GM19324 (cell line): ENCODE measurements around the gene MAPK4.

Experiments used
- ATAC-seq: cut with Tn5 transposase; IDR thresholded peaks from one replicate; pipeline ENCODE4 v1.9.1; 2021; ENCODE audit warnings: mild to moderate bottlenecking, moderate library complexity; ENCODE audit not compliant: unreplicated experiment, low FRiP score

MAPK4 gene

DNA sequence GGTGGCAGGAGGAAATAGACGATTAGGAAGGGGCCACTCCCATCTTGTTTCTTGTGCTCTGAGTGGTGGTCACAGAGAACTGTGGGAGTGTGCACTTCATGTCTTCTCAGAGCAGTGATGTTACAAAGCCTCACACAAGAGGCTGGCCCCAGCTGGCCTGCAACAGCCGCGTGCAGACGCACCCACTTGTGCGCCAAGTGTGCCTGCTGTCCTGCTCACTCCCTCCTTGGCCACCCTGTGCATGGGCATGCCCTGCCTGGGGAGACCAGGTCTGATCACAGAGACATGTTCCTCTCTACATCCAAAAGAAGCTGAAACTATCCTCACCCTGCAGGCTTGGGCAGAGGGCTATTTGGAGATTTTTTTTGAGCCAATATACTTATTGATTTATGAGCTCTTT lies 151.5 kb downstream of the MAPK4 start:
- ATAC-seq = no peak

DNA sequence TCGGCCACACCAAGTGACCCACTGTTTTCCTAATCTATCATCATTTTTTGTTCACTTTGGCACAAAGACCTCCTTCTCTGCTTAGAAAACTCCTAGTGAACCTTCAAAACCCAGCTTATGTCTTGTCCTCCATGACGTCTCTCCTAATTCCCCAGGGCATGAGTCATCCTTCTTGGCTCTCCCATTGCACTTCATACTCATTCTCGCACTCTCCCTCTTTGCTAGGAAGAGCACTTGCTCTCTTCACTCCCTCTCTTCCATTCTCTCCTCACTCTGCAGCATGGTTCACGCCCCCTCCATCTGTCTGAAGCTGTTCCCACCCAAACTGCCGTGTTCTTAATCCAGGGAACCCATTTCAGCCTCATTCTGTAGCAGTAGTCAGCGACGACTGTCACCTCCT lies 156.0 kb downstream of the MAPK4 start:
- no peak for ATAC-seq

DNA sequence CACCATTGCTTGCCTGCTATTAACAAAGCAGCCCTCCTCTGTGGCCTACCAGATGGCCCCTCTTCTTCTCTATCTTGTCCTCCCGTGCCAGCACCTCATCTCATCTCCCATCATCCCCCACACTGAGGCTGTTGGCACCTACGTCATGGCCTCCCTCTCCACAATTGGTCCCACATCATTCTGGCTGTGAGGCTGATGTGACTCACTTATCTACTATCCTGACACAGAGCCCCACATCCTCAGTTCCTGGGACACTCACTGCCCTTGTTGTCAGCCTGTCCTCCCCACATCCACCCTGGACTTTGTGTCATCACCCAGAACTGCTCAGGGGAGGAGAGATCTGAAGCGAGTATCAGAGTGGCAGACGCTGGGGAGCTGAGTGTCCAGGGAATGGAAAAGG lies 157.0 kb downstream of the MAPK4 start:
- no peak for ATAC-seq

DNA sequence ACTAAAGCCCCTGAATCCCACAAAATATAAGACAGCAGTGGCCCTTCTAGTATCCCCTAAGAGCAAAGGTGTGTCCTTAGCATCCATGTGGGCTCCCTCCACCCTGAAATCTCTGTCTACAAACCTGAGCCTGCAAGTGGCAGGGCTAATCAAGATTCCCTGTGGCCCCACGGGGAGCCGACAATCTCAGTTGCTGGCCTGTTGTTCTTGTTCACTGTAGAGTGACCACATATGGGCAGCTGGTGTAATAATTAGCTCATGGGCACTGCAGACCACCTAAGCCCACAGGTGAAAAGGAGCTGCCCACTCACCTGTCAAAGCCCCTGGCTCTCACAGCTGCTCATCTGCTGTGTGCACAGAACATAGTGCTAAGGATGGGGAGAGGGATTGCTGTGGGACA lies 157.7 kb downstream of the MAPK4 start:
- no peak for ATAC-seq

DNA sequence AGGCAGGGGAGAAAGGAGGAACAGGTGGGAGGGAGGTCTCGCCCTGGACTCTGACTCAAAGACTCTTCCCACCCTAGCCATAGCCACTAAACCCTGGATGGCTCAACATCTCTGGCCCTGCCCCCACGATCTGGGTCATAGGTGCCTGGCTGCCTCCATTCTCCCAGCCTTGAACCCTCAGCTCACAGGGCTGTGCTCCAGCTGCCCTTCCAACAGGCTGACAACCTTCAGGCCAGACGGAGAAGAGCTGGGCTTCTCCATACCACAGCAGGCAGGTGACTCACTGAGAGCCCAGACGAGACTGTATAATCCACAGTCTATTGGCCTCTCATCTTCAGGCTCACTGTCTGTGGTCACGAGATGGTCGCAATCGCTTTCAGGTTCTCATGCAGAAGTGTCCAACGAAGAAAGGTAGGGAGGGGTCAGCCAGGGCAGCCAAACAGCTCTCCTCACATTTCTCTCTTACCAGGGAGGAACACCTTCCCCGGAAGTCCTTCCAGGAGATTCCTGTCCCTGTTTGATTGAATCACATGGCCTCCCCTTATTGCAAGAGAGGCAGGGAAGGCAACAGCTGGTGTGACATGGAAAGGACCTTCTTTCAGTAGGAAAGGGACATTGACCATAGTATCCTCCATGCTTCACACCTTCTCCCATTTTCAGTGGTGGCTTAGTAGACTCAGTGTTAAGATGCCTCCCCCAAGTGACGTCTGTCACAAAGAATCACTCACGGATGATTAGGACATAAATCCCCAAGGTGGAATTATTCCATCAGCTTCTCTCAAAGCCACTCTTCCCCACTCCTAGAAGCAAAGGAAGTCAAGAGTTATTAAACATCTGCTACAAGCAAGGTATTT lies 159.8 kb downstream of the MAPK4 start:
- no peak for ATAC-seq

DNA sequence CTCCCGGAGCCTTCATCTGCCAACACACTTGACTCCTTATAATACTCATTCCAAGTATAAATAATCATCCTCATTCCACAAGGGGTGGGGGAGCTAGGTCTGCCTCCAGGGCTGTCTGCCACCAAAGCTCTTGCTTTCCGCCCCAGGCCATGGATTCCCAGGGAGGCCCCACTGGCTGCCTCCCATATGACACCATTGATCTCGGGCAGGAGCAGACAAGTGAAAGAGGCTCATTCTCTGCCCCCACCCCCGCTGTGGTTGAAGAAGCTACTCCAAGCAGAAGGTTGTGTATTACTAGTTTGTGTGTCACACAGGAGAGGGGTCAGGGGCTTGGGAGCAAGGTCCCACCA lies 160.4 kb downstream of the MAPK4 start:
- ATAC-seq = no peak

DNA sequence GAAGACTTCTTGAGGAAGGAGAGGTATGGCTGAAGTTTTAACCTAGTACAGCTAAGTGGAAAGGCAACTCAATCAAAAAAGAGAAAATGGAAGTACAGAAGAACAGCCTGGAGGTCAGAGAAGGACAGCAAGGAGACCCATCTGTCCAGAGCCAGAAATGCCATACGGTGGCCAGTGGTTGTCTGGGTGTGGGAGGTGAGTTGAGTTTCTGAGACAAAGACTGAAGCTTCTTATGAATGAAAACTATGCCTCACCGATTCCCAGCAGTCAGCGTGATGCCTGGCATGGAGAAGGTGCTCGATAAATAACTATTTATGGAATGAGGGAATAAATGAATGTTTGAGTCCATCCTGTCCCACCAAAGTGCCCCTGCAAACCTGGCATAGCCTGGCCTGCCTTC lies 161.1 kb downstream of the MAPK4 start:
- ATAC-seq = no peak

DNA sequence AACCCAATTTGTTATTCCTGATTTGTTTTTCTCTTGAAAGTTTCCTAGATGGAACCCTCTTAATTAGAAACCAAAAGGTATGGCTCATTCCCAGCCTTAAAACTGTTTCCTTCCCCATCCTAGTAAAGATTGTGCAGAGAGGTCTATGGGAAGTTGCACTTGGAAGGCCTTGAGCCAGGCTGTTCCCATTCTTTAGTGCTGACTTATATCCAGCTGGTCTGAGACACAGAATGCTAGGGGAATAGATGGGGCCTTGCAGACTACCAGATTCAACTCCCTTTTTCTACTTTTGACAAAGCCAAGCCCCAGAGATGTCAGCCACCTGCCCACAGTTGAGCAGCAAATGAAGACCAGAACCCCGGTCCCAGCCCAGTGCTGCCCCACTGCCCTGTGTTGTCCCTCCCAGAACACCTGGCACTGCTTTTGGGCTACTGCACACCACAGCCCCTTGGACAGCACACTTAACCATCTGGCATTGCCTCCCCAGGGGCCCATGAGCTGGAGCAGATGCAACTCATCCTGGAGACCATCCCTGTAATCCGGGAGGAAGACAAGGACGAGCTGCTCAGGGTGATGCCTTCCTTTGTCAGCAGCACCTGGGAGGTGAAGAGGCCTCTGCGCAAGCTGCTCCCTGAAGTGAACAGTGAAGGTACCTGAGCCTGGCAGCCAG lies 161.7 kb downstream of the MAPK4 start:
- no peak for ATAC-seq

DNA sequence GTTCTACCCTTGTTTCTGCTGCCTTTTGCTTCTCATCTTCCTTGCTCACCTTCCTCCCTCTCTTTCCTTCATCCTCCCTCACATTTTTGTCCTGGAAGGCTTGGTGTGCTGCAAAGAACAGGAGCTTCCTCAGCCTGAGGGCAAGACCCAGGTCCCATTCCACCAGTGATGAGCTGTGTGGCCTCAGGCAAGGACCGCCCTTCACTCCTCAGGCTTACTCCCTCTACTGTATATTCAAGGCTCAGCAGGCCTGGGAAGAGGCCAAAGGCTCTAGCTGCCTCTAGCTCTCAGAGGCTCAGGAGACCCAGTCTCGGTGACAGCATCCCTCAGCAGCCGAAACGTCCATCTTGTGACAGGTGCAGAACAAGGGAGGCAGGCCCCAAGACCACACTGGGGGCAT lies 162.4 kb downstream of the MAPK4 start:
- no peak for ATAC-seq

DNA sequence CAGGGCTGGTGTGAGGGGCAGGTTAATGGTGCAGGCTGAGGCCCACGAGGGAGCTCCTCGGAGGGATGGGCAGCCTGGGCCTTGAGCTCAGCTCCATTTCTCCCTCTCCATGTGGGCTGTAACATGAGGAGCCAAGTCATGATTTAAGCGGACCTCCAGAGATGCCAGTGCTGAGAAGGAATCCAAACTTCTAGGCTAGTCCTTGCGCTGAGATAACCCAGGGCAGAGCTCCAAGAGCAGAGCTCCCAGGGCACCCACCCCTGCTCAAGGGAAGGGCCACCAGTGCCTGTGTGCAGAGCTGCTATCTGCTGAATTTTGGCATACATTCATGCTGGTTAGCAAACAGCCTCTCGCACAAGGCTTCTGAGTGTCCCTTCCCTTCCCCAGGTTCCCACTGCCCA lies 164.9 kb downstream of the MAPK4 start:
- no peak for ATAC-seq

DNA sequence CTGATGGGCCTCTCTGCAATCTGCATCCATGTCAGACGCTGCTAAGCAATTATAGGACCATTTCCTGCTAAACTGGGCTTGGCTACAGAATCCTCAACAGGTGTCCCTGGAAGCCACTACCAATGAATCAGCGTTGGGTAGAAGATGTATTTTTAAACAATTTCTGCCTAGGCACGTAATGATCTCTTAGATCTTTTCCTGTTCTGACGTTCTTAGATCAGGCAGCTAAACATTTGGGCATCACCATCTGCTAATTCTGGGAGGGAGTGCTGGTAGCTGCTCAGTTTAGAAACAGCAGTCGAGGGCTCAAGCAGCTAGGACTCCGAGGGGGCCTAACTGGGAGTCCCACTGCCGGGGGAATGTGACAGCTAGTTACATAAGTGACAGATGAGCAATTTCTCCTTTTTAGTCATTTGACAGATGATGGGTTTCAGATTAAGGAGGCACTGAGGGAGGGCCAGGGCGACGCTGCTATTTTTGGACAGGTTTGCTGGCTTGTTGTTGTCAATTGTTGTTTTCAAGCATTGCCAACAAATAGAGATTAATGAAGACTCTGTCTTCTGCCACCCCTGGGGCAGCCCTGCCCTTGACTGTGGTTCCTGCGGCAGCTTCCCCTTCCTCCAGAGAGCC lies 167.2 kb downstream of the MAPK4 start:
- no peak for ATAC-seq

DNA sequence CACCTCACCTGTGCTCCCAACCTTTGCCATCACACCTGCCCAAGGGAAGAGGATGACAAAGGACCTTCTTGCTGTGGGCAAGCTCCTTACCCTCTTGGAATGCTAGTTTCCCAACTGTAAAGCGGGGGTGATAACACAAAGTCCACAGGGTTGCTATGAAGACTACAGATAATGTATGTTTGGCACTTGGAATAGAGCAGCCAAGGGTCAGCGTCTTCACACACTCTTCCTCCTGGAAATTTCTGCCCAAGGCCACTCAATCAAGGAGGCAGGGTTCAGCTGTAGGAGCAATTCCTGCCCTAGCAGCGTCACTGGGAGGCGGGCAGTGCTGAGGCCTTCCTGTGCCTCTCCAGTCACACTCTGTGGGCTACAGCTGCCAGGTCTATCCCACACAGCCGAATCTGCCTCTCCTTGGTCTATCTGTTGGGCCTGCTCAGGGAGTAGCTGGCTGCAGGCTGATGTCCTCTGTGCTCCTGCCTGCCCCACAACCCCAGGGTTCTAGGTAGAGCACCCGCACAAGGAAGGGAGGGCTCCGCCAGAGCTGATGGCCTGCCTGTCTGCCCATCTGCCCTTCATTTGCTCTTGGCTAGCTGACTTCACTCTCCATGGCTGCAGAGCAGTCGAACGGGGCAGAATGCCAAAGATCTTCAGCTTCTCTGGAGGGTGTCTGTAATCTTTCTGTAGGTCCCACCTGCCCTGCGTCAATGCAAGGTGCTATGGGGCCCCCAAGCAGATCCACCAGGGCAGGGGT lies 168.0 kb downstream of the MAPK4 start:
- no peak for ATAC-seq

DNA sequence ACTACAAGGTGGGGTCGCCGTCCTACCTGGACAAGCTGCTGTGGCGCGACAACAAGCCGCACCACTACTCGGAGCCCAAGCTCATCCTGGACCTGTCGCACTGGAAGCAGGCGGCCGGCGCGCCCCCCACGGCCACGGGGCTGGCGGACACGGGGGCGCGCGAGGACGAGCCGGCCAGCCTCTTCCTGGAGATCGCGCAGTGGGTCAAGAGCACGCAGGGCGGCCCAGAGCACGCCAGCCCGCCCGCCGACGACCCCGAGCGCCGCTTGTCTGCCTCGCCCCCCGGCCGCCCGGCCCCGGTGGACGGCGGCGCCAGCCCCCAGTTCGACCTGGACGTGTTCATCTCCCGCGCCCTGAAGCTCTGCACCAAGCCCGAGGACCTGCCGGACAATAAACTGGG lies 169.5 kb downstream of the MAPK4 start:
- ATAC-seq = no peak

DNA sequence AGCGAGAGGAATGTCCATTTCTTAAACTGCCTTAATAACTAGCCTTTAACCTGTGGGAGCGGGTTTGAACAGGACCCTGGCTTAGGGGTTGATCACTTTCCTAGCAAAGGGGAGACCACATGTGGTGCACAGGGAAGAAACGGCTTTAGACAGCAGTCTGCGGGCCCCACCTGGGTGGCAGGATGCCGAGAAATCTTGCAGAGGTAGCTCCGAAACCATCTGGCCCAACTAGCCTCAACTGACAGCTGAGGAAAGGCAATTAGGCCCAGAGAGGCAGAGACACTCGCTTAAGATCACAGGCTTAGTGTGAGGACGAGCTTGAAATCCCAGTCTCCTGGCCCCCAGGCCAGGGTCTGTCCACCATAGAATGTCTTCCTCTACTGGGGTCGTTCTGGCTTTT lies 170.1 kb downstream of the MAPK4 start:
- no peak for ATAC-seq

DNA sequence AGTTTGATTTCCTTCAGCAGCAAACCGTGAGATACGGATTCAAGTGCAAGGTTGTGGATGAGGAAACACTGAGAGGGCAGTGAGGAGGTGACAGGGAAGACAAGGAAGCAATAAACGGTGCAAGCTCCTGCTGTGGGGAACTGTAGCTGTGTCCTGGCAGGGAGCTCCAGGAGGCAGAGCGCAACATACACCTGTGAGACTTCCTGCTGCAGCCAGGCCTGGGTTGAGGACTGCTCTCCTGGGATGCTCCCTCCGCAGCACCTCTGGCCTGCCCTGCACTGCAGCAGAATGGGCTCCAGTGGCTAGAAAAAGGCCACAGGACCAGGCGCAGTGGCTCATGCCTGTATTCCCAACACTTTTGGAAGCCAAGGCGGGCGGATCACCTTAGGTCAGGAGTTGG lies 174.5 kb downstream of the MAPK4 start:
- no peak for ATAC-seq

DNA sequence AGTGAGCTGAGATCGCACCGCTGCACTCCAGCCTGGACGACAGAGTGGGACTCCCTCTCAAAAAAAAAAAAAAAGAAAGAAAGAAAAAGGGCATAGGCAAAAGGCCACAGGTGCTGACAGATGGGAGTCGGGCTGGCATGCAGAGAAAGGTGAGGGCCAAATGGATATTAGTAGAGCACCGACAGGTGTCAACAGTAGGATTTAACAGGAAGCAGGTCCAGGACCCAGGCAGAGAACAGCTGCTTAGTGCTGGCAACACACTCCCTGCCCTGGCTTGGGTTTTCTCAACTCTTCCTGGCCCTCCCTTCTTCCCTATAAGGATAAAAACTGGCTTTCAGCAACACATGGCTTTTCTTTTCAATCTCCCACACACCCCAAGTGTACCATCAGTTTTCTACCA lies 175.0 kb downstream of the MAPK4 start:
- ATAC-seq = no peak

DNA sequence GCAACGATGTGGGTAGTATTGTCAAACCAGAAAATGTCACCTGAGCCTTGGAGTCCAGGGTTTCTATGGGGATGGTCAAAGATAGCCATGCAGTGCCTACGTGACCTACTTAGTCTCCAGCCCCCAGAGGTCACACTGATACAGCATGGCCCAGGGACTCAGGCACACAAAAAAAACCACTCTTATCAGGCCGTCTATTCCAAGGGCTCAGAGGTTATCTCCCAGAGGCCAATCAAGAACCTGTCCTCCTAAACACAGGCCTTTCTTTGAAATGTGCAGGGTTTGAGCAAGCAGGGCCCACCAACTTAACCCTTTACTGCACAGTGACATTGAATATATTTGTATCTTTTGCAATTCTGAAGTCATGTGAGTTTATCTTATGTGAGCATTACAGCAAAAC lies 177.2 kb downstream of the MAPK4 start:
- ATAC-seq = no peak

DNA sequence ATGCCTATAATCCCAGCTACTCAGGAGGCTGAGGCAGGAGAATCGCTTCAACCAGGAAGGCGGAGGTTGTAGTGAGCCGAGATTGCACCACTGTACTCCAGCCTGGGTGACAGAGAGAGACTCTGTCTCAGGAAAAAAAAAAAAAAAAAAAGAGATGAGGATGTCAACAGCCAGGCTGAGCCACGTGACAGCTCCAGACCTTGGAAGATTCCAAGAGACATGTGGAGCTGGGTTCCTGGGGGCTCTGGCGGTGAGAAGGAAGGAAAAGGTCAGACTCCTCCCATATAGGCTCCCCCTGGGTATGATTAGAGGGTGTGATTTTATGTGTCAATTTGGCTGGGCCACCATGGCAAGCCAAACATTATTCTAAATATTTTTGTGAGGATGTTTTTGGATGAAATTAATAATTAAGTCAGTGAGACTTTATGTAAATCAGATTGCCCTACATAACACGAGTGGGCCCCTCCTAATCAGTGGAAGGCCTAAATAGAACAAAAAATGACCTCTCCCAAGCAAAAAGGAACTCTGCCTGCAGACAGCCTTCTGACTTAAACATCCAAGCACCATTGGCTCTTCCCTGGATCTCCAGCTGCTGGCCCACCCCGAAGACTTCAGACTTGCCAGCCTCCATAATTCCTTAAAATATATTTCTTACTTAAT lies 178.3 kb downstream of the MAPK4 start:
- no peak for ATAC-seq

DNA sequence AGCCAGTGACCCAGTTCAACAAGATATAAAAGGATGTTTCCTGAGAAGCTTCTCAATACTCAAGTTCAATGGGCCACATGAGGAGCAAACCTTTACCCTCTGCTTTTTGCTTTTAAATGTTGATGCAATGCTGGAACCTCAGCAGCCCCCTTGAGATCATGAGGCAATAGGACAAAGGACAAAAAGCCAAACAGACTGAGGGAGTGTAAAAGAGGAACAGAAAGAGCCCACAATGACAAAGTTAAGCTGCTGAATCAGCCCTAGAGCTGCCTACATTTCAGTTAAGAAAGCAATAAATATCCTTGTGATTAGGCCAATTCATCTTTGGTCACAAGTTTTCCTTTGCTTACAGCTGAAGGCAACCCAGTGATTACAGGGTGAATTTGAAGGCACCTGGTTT lies 183.1 kb downstream of the MAPK4 start:
- no peak for ATAC-seq

DNA sequence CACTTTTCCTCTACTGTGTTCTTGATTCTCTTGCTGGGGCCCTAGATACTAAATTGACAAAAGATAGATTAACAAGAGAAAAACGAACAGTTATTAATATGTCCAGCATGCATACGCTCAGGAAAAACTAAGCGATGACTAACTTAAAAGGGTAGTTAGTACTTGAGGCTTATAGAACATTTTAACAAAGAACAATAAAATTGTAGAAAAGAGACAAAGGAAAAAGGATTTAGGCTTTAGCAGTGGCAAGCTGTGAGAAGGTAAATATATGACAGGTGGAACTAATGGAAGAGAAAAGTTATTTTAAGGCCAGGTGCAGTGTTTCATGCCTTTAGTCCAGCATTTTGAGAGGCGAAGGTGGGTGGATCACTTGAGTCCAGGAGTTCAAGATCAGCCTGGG lies 184.4 kb downstream of the MAPK4 start:
- ATAC-seq = no peak

DNA sequence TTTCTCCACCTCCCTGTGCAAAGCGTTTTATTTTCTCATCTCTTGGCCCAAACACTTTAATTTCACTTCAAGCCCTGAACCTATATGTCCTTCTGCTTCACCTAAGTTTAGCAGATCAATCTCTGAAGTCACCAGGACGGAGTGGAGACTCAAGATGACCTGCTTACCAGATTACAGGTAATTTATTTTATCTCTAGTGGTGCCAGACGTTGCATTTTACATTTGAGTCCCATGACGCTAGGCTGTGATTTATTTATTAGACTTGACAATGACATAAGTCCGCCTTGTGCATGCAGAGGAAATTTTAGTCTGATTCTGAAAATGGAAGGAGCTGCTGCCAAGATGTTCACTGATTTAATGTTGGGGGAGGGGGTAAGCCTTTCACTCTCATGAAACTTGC lies 186.1 kb downstream of the MAPK4 start:
- no peak for ATAC-seq
